Heart left ventricle (tissue), 13 donors: ENCODE data around the gene KCTD7.

Experiments
- POLR2A ChIP-seq, 2 donors: fragments of 450-650 bp; IDR thresholded peaks; one replicate each; pipeline ENCODE4 v1.6.1; 2017; ENCODE audit warnings: antibody characterized with exemption in 2 of 2, mild to moderate bottlenecking in 2 of 2, moderate library complexity in 2 of 2
- TF ChIP-seq, protein P1 (sequence below), 12 donors: fragments of 200-600 bp; sonication (generic) in 4 of 12; IDR thresholded peaks; one replicate each; pipeline versions ENCODE4 v1.5.0 to v1.8.0; 2018 to 2022; ENCODE audit warnings: antibody characterized with exemption in 12 of 12, mild to moderate bottlenecking in 5 of 12
- donor health status: ischemic (EF 13 %, LVEDD 7.1; RV severe dilation, severe dysfunction).
- donor health status: DM: no; HTN: yes; CAD: no.
- donor health status: DM: no; HTN: no; CAD: no.
- donor health status: ischemic (EF 25% LVEDD 6.9; RV normal size, moderate dysfunction).
- donor health status: ischemic (EF 25% LVEDD 5.7; RV mildly dilated, moderate dysfunction).
- donor health status: ischemic (EF 35%, LVEDD 5.7; RV mildly dilated, moderate dysfunction).
- donor health status: nonischemic (EF 11% LVEDD 7.7; RV severe dilation, severe dysfunction).
- donor health status: DM: yes; HTN: yes; CAD: no.
- donor health status: PGD.
- donor health status: ischemic (EF 29% LVEDD 5.4; RV normal size, mild dysfunction).
- donor health status: nonischemic (EF 23%, LVEDD 6.1; RV moderate dilation, normal function).

GRCh38 chr7:66629222-66630062 lies 761 bp downstream of the KCTD7 start:
- no peak for TF ChIP-seq POLR2A (IDR thresholded peaks at IDR 0.05)
- TF ChIP-seq, protein P1, sequence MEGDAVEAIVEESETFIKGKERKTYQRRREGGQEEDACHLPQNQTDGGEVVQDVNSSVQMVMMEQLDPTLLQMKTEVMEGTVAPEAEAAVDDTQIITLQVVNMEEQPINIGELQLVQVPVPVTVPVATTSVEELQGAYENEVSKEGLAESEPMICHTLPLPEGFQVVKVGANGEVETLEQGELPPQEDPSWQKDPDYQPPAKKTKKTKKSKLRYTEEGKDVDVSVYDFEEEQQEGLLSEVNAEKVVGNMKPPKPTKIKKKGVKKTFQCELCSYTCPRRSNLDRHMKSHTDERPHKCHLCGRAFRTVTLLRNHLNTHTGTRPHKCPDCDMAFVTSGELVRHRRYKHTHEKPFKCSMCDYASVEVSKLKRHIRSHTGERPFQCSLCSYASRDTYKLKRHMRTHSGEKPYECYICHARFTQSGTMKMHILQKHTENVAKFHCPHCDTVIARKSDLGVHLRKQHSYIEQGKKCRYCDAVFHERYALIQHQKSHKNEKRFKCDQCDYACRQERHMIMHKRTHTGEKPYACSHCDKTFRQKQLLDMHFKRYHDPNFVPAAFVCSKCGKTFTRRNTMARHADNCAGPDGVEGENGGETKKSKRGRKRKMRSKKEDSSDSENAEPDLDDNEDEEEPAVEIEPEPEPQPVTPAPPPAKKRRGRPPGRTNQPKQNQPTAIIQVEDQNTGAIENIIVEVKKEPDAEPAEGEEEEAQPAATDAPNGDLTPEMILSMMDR (IDR thresholded peaks at IDR 0.05): no peak
